Measurements from ENCODE around the gene FAM153A. TPM values are rescaled to one million over a fixed set of nuclear protein-coding genes. Genes with fewer than 3 reads are reported as not detected.
"Not testable (repeated sequence)": the region's sequence is repeated elsewhere in the genome, so short reads cannot be mapped to it uniquely, and the experiment has no call there.

Gene FAM153A
- total RNA-seq, 1 experiment from 2014 or later: 1.2 TPM

DNA sequence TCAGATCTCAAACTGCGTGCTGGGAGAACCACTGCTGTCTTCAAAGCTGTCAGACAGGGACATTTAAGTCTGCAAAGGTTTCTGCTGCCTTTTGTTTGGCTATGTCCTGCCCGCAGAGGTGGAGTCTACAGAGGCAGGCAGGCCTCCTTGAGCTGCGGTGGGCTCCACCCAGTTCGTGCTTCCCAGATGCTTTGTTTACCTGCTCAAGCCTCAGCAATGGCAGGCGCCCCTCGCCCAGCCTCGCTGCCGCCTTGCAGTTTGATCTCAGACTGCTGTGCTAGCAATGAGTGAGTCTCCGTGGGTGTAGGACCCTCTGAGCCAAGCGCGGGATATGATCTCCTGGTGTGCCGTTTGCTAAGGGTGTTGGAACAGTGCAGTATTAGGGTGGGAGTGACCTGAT, 8.9 kb upstream of the FAM153A start:
- H3K18ac ChIP-seq (ENCODE audit: insufficient read length, low read depth, low read length); H3K4me3 Mint-ChIP-seq; H3K23ac ChIP-seq (ENCODE audit: insufficient read length, low read depth, low read length); H3K4me2 ChIP-seq (ENCODE audit: insufficient read depth, insufficient read length, low read length); H3K27ac Mint-ChIP-seq; H2BK5ac ChIP-seq (ENCODE audit: insufficient read length, low read length); H4K20me1 ChIP-seq (ENCODE audit: control insufficient read depth, insufficient read depth, insufficient read length); H3K79me1 ChIP-seq (ENCODE audit: insufficient read depth, low read depth, low read length, poor library complexity, severe bottlenecking); H3K14ac ChIP-seq (ENCODE audit: insufficient read depth, low read length); H3K9me3 Mint-ChIP-seq; H3K9ac ChIP-seq (ENCODE audit: extremely low read depth, insufficient read length, low read length); H2BK15ac ChIP-seq (ENCODE audit: low read depth, low read length); H3K9me3 ChIP-seq (ENCODE audit: control insufficient read depth, low read depth, low read length); H3T11ph ChIP-seq (ENCODE audit: low read length); H2BK20ac ChIP-seq (ENCODE audit: low read depth, low read length, poor library complexity, severe bottlenecking); H2BK12ac ChIP-seq (ENCODE audit: insufficient read length, low read depth, low read length); H4K8ac ChIP-seq (replicated peaks; ENCODE audit: insufficient read length, low read depth, low read length); H3K23me2 ChIP-seq (ENCODE audit: insufficient read length, low read depth, low read length, poor library complexity, severe bottlenecking); H3K36me3 Mint-ChIP-seq (ENCODE audit: insufficient read depth in 1 of 3, low read depth in 3 of 3); H4K5ac ChIP-seq (ENCODE audit: insufficient read length, low read depth, low read length); H2AFZ ChIP-seq (ENCODE audit: low read length); H3K4ac ChIP-seq (ENCODE audit: low read depth, low read length); H3K4me1 Mint-ChIP-seq; H2AK5ac ChIP-seq (ENCODE audit: insufficient read length, low read length); H3K56ac ChIP-seq (ENCODE audit: insufficient read length, low read depth, low read length); H3K27me3 ChIP-seq (ENCODE audit: insufficient read depth, low read length); H3K79me2 ChIP-seq (ENCODE audit: insufficient read depth, low read length); DNase-seq; H4K91ac ChIP-seq (ENCODE audit: insufficient read length, low read depth, low read length); H3K27me3 Mint-ChIP-seq (ENCODE audit: low read depth); H3K4me1 ChIP-seq (ENCODE audit: insufficient read depth, low read length); H3K27ac ChIP-seq (ENCODE audit: insufficient read length, low read depth, low read length); H2BK120ac ChIP-seq (ENCODE audit: low read depth, low read length, poor library complexity, severe bottlenecking): not testable (repeated sequence)
- no CpG with 5 or more reads among the region's 12 CpGs for WGBS (ENCODE audit: extremely low coverage, insufficient read length, low lambda C conversion rate)

DNA sequence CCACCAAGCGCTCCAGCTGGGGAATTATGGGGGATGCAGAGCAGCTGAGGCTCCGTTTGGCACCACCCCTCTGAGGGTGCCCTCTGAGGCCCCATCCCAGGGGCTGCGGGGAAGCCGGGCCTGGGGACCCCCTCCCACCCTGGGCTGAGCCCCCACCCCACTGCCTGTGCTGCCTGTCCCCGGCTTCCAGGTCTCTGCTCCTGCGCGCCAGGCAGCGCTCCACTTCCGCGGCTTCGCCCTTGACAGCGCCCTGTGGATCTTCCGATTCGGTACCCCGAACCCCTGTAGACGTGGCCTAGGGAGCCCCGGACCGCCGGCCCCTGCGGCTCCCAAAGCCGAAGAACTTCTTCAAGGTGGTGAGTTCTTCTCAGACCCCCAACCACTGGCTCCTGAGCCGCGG, 530 bp downstream of the FAM153A start:
- not testable (repeated sequence) for H3K9me3 Mint-ChIP-seq; H3K9ac ChIP-seq (ENCODE audit: extremely low read depth, insufficient read length, low read length); H3K36me3 Mint-ChIP-seq (ENCODE audit: insufficient read depth in 1 of 3, low read depth in 3 of 3); H3K27me3 Mint-ChIP-seq (ENCODE audit: low read depth); H2AFZ ChIP-seq (ENCODE audit: low read length); H2AK5ac ChIP-seq (ENCODE audit: insufficient read length, low read length); H3K4me2 ChIP-seq (ENCODE audit: insufficient read depth, insufficient read length, low read length); H3K18ac ChIP-seq (ENCODE audit: insufficient read length, low read depth, low read length); H2BK120ac ChIP-seq (ENCODE audit: low read depth, low read length, poor library complexity, severe bottlenecking); H3K27me3 ChIP-seq (ENCODE audit: insufficient read depth, low read length); H3K9me3 ChIP-seq (ENCODE audit: control insufficient read depth, low read depth, low read length); H3K27ac ChIP-seq (ENCODE audit: insufficient read length, low read depth, low read length); H3K14ac ChIP-seq (ENCODE audit: insufficient read depth, low read length); H3T11ph ChIP-seq (ENCODE audit: low read length); H2BK12ac ChIP-seq (ENCODE audit: insufficient read length, low read depth, low read length); H3K79me1 ChIP-seq (ENCODE audit: insufficient read depth, low read depth, low read length, poor library complexity, severe bottlenecking); H3K4me3 Mint-ChIP-seq; H2BK15ac ChIP-seq (ENCODE audit: low read depth, low read length); H3K27ac Mint-ChIP-seq; H3K4me1 Mint-ChIP-seq; H4K5ac ChIP-seq (ENCODE audit: insufficient read length, low read depth, low read length); H4K20me1 ChIP-seq (ENCODE audit: control insufficient read depth, insufficient read depth, insufficient read length); H3K56ac ChIP-seq (ENCODE audit: insufficient read length, low read depth, low read length); H4K8ac ChIP-seq (replicated peaks; ENCODE audit: insufficient read length, low read depth, low read length); H3K23ac ChIP-seq (ENCODE audit: insufficient read length, low read depth, low read length); H3K4me1 ChIP-seq (ENCODE audit: insufficient read depth, low read length); H4K91ac ChIP-seq (ENCODE audit: insufficient read length, low read depth, low read length); H2BK20ac ChIP-seq (ENCODE audit: low read depth, low read length, poor library complexity, severe bottlenecking); H2BK5ac ChIP-seq (ENCODE audit: insufficient read length, low read length); H3K4ac ChIP-seq (ENCODE audit: low read depth, low read length); DNase-seq; H3K23me2 ChIP-seq (ENCODE audit: insufficient read length, low read depth, low read length, poor library complexity, severe bottlenecking); H3K79me2 ChIP-seq (ENCODE audit: insufficient read depth, low read length)
- no CpG with 5 or more reads among the region's 23 CpGs for WGBS (ENCODE audit: extremely low coverage, insufficient read length, low lambda C conversion rate)

All from H9 (cell line).